A549 (cell line): Measurements from ENCODE around the gene RRAS2. TPM values are rescaled to one million over a fixed set of nuclear protein-coding genes. Genes with fewer than 3 reads are reported as not detected.
A peak's percentile ranks its signal among the peaks of the same experiment; 100 is the strongest.

ENCODE experiments used
- ATAC-seq, 2 experiments: fragments of 200-7000 bp in 1 of 2; fragments of >200 bp in 1 of 2; cut with Nextera tagmentation in 1 of 2; cut with Tn5 transposase in 1 of 2; 3 replicates each; pipeline versions ENCODE4 v1.8.0 to v1.9.1; 2018 to 2020; ENCODE audit warnings: mild to moderate bottlenecking in 1 of 2, moderate library complexity in 1 of 2
- CTCF ChIA-PET: fragments of 300-600 bp; sonication (Branson Sonifier 250); formaldehyde crosslinking; extraction: SDS; loops from one replicate; lab custom pipeline; 2021; ENCODE audit warnings: antibody characterized with exemption, inconsistent platforms; lab: Yijun Ruan, JAX
- POLR2A ChIA-PET: fragments of 350-600 bp; formaldehyde crosslinking; extraction: SDS; loops from one replicate; lab custom pipeline; 2021; ENCODE audit warnings: antibody characterized with exemption, inconsistent platforms; lab: Yijun Ruan, JAX
- DNase-seq, 2 experiments: peaks; one replicate each; pipeline versions ENCODE4 v3.0.0 to v3.0.0-alpha.2; 2011 to 2016; ENCODE audit warnings: low read depth in 1 of 2, low spot score in 1 of 2
- FAIRE-seq: peaks from 2 replicates; lab custom pipeline; 2011; peaks lifted over from hg19 to GRCh38; lab: Jason Lieb, UNC
- H3K27ac ChIP-seq, 2 experiments: fragments of >200 bp; sonication (Bioruptor Twin); formaldehyde crosslinking; 3 replicates each; pipeline ENCODE4 v1.5.1; 2016 to 2017
- H3K4me1 ChIP-seq: fragments of >200 bp; sonication (Bioruptor Twin); formaldehyde crosslinking; 3 replicates; pipeline ENCODE4 v1.6.1; 2016
- H3K4me2 ChIP-seq: fragments of >200 bp; sonication (Bioruptor Twin); formaldehyde crosslinking; 3 replicates; pipeline ENCODE4 v1.6.1; 2016
- H3K4me3 ChIP-seq: fragments of >200 bp; sonication (Bioruptor Twin); formaldehyde crosslinking; 3 replicates; pipeline ENCODE4 v1.5.1; 2016
- H3K9me3 ChIP-seq: fragments of >200 bp; sonication (Bioruptor Twin); formaldehyde crosslinking; 3 replicates; pipeline ENCODE4 v1.6.1; 2016
- CBX8 ChIP-seq: fragments of 200-600 bp; sonication (generic); IDR thresholded peaks from 2 replicates; pipeline ENCODE4 v1.6.1; 2016
- CEBPB ChIP-seq, 2 experiments: fragments of >200 bp in 1 of 2; sonication (Bioruptor Twin) in 1 of 2; formaldehyde crosslinking in 1 of 2; IDR thresholded peaks; 2 replicates each; pipeline ENCODE4 v1.6.1; 2012 to 2016
- CHD2 ChIP-seq: fragments of 150-350 bp; IDR thresholded peaks from 2 replicates; pipeline ENCODE4 v1.6.1; 2014; ENCODE audit warnings: low read length; ENCODE audit not compliant: partially characterized antibody
- CHD4 ChIP-seq: fragments of 200-600 bp; sonication (generic); IDR thresholded peaks from 2 replicates; pipeline ENCODE4 v1.6.1; 2016; ENCODE audit warnings: antibody characterized with exemption, mild to moderate bottlenecking, borderline replicate concordance
- EHMT2 ChIP-seq: fragments of 200-600 bp; sonication (generic); IDR thresholded peaks from 2 replicates; pipeline ENCODE4 v1.6.1; 2016; ENCODE audit warnings: antibody characterized with exemption, low read depth, mild to moderate bottlenecking, moderate library complexity
- EP300 ChIP-seq, 2 experiments: fragments of >200 bp; sonication (Bioruptor Twin); formaldehyde crosslinking; IDR thresholded peaks; 2 replicates in 1 of 2; 3 replicates in 1 of 2; pipeline ENCODE4 v1.6.1; 2016 to 2017
- ESRRA ChIP-seq: fragments of 150-350 bp; IDR thresholded peaks from 2 replicates; pipeline ENCODE4 v1.6.1; 2014; ENCODE audit warnings: mild to moderate bottlenecking, low read length, borderline replicate concordance
- FOSB ChIP-seq: fragments of 250-450 bp; sonication (Bioruptor Pico); IDR thresholded peaks from 2 replicates; pipeline ENCODE4 v1.5.0; 2020; ENCODE audit warnings: mild to moderate bottlenecking, moderate library complexity
- FOSL2 ChIP-seq, 2 experiments: fragments of 450-650 bp in 1 of 2; fragments of >200 bp in 1 of 2; sonication (Bioruptor Twin) in 1 of 2; formaldehyde crosslinking; IDR thresholded peaks; 2 replicates each; pipeline versions ENCODE4 v1.5.0 to v1.6.1; 2016 to 2020; ENCODE audit warnings: mild to moderate bottlenecking in 1 of 2, moderate library complexity in 1 of 2
- HOXA7 ChIP-seq: fragments of 250-450 bp; sonication (Bioruptor Pico); IDR thresholded peaks from 2 replicates; pipeline ENCODE4 v1.5.0; 2020; ENCODE audit warnings: mild to moderate bottlenecking, moderate library complexity
- HOXB13 ChIP-seq: fragments of 250-450 bp; sonication (Bioruptor Pico); IDR thresholded peaks from 2 replicates; pipeline ENCODE4 v1.5.0; 2020; ENCODE audit warnings: low read depth, mild to moderate bottlenecking, moderate library complexity
- MAFK ChIP-seq: fragments of 450-650 bp; IDR thresholded peaks from 2 replicates; pipeline ENCODE4 v1.6.1; 2014; ENCODE audit not compliant: partially characterized antibody
- MAZ ChIP-seq: fragments of 150-350 bp; IDR thresholded peaks from 2 replicates; pipeline ENCODE4 v1.6.1; 2014; ENCODE audit warnings: antibody characterized with exemption, low read depth, low read length, borderline replicate concordance
- MYC ChIP-seq: IDR thresholded peaks from 2 replicates; pipeline ENCODE4 v1.6.1; 2012; ENCODE audit warnings: mild to moderate bottlenecking, inconsistent platforms, low read length, improper control_type of control experiment, borderline replicate concordance
- PHF8 ChIP-seq: fragments of 200-600 bp; sonication (generic); IDR thresholded peaks from 2 replicates; pipeline ENCODE4 v1.6.1; 2016; ENCODE audit warnings: low read depth, mild to moderate bottlenecking, antibody characterized with exemption, moderate library complexity, borderline replicate concordance
- POLR2AphosphoS2 ChIP-seq: conservative IDR thresholded peaks from 2 replicates; pipeline ENCODE4 v1.6.1; 2012; ENCODE audit warnings: low read length, improper control_type of control experiment, inconsistent platforms
- RARB ChIP-seq: fragments of 250-450 bp; sonication (Bioruptor Pico); IDR thresholded peaks from 2 replicates; pipeline ENCODE4 v1.8.0; 2021; ENCODE audit warnings: mild to moderate bottlenecking, moderate library complexity
- RCOR1 ChIP-seq: fragments of 150-350 bp; IDR thresholded peaks from 2 replicates; pipeline ENCODE4 v1.6.1; 2014; ENCODE audit warnings: antibody characterized with exemption, low read length, low read depth
- RFX5 ChIP-seq: fragments of 450-650 bp; IDR thresholded peaks from 2 replicates; pipeline ENCODE4 v1.7.1; 2014; ENCODE audit warnings: antibody characterized with exemption, mild to moderate bottlenecking, moderate library complexity
- RNF2 ChIP-seq: fragments of 200-600 bp; sonication (generic); IDR thresholded peaks from 2 replicates; pipeline ENCODE4 v1.6.1; 2016; ENCODE audit warnings: low read depth, mild to moderate bottlenecking, antibody characterized with exemption, moderate library complexity, borderline replicate concordance
- SMC3 ChIP-seq: fragments of >200 bp; sonication (Bioruptor Twin); formaldehyde crosslinking; IDR thresholded peaks from 3 replicates; pipeline ENCODE4 v1.6.1; 2018; ENCODE audit warnings: inconsistent platforms
- ZC3H11A ChIP-seq: fragments of 450-650 bp; IDR thresholded peaks from 2 replicates; pipeline ENCODE4 v1.6.1; 2014; ENCODE audit warnings: antibody characterized with exemption, mild to moderate bottlenecking
- WGBS: methylation state at CpG from one replicate; pipeline ENCODE4 v1.1.6; 2017; ENCODE audit errors: missing lambda C conversion rate; 5-methylcytosine and 5-hydroxymethylcytosine counted together
- polyA plus RNA-seq, 4 experiments: library from polyadenylated mRNA; depleted of rRNA in 3 of 4; stranded (reverse); fragments of >200 nt; fragmentation: RNase III in 1 of 4; extraction: RNeasy Plus Mini Kit Qiagen cat#74134 plus additional on column Dnase treatment in 1 of 4; gene quantifications; 2 replicates in 3 of 4; 3 replicates in 1 of 4; pipeline ENCODE4 v1.2.3, GENCODE V29; 2011 to 2017
- TF ChIP-seq, protein P1 (sequence below): fragments of >200 bp; sonication (Bioruptor Twin); formaldehyde crosslinking; IDR thresholded peaks from 2 replicates; pipeline ENCODE4 v1.6.1; 2016
- TF ChIP-seq, protein P2 (sequence below): IDR thresholded peaks from 2 replicates; pipeline ENCODE4 v1.6.1; 2012; ENCODE audit warnings: low read depth, borderline replicate concordance
- TF ChIP-seq, protein P3 (sequence below): fragments of >200 bp; sonication (Bioruptor Twin); formaldehyde crosslinking; IDR thresholded peaks from 3 replicates; pipeline ENCODE4 v1.5.1; 2016
- TF ChIP-seq, protein P4 (sequence below): IDR thresholded peaks from 2 replicates; pipeline ENCODE4 v1.6.1; 2012

Gene RRAS2
- polyA plus RNA-seq, 2 of the 4 experiments (the other 2 are of a cell fraction): 37.9 to 48.2 TPM

DNA sequence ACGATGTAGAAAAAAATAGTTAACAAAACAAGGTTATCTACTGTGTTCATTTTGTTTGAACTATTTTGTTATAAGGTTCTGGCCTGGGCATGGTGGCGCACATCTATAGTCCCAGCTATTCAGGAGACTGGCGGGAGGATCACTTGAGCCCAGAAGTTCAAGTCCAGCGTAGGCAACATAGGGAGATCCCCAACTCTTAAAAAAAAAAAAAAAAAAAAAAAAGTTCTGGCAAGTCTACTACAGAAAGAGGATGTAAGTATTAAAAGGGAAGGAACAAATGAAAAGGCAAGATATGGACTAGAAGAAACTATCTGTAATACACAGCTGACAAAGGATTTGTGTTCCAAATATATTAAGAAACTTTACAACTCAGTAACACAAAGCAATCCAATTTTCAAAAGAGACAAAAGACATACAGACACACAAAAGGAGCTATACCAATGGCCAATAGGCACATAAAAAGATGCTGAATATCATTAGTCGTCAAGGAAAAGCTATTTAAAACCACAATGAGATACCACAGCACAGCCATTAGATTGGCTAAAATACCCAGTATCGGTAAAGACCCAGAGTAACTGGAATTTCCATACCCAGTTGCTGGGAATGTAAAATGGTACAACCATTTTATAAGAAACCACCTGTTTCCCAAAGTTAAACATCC is 27.4 kb downstream of the RRAS2 start:
- POLR2A ChIA-PET: interaction anchor here (0.7 kb wide), 1 partner anchor 88 kb away, joined by 6 read pairs; no protein-coding TSS in a partner anchor
- CTCF ChIA-PET: interaction anchor here (0.9 to 1.1 kb wide), 2 partner anchors 26 to 87 kb away, joined by 3 read pairs; no protein-coding TSS in a partner anchor
- H3K27ac ChIP-seq: no peak overlapping the region
- no peak for ATAC-seq
- peaks cover 9% of the 10 kb centered on the region; the same call in 2 of the 3 replicates for H3K9me3 ChIP-seq
- FAIRE-seq: no peak
- WGBS: 91% methylated on average over 6 of the region's 6 CpGs
- H3K4me2 ChIP-seq: no peak overlapping the region
- peaks cover 8% of the 10 kb centered on the region; the same call in 2 of the 3 replicates for H3K4me1 ChIP-seq
- no peak for TF ChIP-seq ESRRA
- no peak for TF ChIP-seq CEBPB (IDR thresholded peaks at IDR 0.05)
- no peak for TF ChIP-seq POLR2AphosphoS2
- TF ChIP-seq RCOR1: no peak
- TF ChIP-seq FOSB (CRISPR knock-in tag): no peak
- TF ChIP-seq, protein P1, sequence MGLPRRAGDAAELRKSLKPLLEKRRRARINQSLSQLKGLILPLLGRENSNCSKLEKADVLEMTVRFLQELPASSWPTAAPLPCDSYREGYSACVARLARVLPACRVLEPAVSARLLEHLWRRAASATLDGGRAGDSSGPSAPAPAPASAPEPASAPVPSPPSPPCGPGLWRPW: no peak
- no peak for TF ChIP-seq EHMT2
- no peak for TF ChIP-seq HOXA7 (CRISPR knock-in tag)
- no peak overlapping the region for H3K4me3 ChIP-seq
- no peak for DNase-seq

DNA sequence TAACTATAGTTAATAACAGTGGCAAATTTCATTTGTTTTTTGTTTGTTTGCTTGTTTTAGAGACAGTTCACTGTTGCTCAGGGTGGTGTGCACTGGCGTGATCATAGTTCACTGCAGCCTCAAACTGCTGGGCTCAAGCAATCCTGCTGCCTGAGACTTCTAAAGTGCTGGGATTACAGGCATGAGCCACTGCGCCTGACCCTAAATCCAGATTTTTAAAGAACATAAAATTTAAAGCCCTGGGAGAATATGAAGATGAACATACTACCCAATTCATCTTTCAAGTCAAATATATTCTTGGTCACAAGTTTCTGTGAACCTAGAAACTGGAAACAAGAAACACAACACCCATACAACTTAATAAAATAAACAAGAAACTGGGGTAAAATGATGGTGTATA is 28.1 kb downstream of the RRAS2 start:
- CTCF ChIA-PET: no interaction called here
- Histone ChIP-seq H3K9me3 (peaks cover 2% of the 10 kb centered on the region; the same call in 2 of the 3 replicates), H3K27ac (no peak overlapping the region), H3K4me1 (peaks cover 15% of the 10 kb centered on the region), H3K4me2 (no peak overlapping the region), H3K4me3 (no peak overlapping the region)
- FAIRE-seq: no peak
- POLR2A ChIA-PET: interaction anchor here (0.7 kb wide), 1 partner anchor 88 kb away, joined by 6 read pairs; no protein-coding TSS in a partner anchor
- TF ChIP-seq EP300 (IDR thresholded peaks at IDR 0.05) (no peak), CHD4 (no peak), CEBPB (IDR thresholded peaks at IDR 0.05) (no peak), HOXB13 (no peak), SMC3 (no peak), FOSL2 (IDR thresholded peaks at IDR 0.05) (no peak), FOSL2 (CRISPR knock-in tag; IDR thresholded peaks at IDR 0.05) (no peak), CBX8 (no peak), MYC (no peak), MAFK (no peak), HOXA7 (CRISPR knock-in tag) (no peak), ESRRA (no peak), EHMT2 (no peak)
- TF ChIP-seq, protein P2, sequence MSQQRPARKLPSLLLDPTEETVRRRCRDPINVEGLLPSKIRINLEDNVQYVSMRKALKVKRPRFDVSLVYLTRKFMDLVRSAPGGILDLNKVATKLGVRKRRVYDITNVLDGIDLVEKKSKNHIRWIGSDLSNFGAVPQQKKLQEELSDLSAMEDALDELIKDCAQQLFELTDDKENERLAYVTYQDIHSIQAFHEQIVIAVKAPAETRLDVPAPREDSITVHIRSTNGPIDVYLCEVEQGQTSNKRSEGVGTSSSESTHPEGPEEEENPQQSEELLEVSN: no peak
- TF ChIP-seq, protein P3, sequence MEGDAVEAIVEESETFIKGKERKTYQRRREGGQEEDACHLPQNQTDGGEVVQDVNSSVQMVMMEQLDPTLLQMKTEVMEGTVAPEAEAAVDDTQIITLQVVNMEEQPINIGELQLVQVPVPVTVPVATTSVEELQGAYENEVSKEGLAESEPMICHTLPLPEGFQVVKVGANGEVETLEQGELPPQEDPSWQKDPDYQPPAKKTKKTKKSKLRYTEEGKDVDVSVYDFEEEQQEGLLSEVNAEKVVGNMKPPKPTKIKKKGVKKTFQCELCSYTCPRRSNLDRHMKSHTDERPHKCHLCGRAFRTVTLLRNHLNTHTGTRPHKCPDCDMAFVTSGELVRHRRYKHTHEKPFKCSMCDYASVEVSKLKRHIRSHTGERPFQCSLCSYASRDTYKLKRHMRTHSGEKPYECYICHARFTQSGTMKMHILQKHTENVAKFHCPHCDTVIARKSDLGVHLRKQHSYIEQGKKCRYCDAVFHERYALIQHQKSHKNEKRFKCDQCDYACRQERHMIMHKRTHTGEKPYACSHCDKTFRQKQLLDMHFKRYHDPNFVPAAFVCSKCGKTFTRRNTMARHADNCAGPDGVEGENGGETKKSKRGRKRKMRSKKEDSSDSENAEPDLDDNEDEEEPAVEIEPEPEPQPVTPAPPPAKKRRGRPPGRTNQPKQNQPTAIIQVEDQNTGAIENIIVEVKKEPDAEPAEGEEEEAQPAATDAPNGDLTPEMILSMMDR: no peak
- DNase-seq: no peak
- 86% methylated on average over 2 of the region's 2 CpGs for WGBS
- 0 out of 6 replicates have a peak, but pooled peaks of 1 of the 2 experiments have one; percentile 40 for ATAC-seq

DNA sequence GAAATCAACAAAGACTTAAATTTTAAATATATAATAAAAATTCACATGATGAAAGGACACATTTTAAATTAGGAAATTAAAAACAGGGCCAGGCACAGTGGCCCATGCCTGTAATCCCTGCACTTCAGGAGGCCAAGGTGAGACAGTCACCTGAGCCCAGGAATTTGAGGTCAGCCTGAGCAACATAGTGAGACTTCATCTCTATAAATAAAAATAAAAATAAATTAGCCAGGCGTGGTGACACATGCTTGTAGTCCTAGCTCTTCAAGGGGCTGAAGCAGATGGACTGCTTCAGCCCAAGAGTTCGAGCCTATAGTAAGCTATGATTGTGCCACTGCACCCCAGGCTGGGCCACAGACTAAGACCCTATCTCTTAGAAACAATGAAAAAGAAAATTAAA is 29.3 kb downstream of the RRAS2 start:
- no peak overlapping the region for H3K27ac ChIP-seq
- no peak overlapping the region for H3K4me3 ChIP-seq
- no peak for DNase-seq
- CTCF ChIA-PET: interaction anchor here (2.0 to 2.4 kb wide), 2 partner anchors 29 to 126 kb away, joined by 4 to 11 read pairs; no protein-coding TSS in a partner anchor
- no peak for ATAC-seq
- WGBS: 89% methylated on average over 2 of the region's 2 CpGs
- FAIRE-seq: no peak
- peaks cover 16% of the 10 kb centered on the region for H3K4me1 ChIP-seq
- POLR2A ChIA-PET: no interaction called here
- H3K4me2 ChIP-seq: no peak overlapping the region
- H3K9me3 ChIP-seq: no peaks in the 10 kb centered on the region
- no peak for TF ChIP-seq PHF8
- TF ChIP-seq, protein P2: no peak
- TF ChIP-seq MYC: no peak
- no peak for TF ChIP-seq ZC3H11A
- no peak for TF ChIP-seq CHD2
- no peak for TF ChIP-seq MAZ
- TF ChIP-seq RFX5: no peak
- no peak for TF ChIP-seq RNF2
- TF ChIP-seq, protein P4, sequence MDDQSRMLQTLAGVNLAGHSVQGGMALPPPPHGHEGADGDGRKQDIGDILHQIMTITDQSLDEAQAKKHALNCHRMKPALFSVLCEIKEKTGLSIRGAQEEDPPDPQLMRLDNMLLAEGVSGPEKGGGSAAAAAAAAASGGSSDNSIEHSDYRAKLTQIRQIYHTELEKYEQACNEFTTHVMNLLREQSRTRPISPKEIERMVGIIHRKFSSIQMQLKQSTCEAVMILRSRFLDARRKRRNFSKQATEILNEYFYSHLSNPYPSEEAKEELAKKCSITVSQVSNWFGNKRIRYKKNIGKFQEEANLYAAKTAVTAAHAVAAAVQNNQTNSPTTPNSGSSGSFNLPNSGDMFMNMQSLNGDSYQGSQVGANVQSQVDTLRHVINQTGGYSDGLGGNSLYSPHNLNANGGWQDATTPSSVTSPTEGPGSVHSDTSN: no peak
- TF ChIP-seq RARB (CRISPR knock-in tag): no peak
